Breast epithelium (tissue), 4 donors: ENCODE data around the gene SLC34A1. TPM values are rescaled to one million over a fixed set of nuclear protein-coding genes. Genes with fewer than 3 reads are reported as not detected.
"Not testable (repeated sequence)": the region's sequence is repeated elsewhere in the genome, so short reads cannot be mapped to it uniquely, and the experiment has no call there.

Experiments used
- DNase-seq, 2 donors: peaks; one replicate each; pipeline ENCODE4 v3.0.0-alpha.2; 2019; ENCODE audit warnings: low spot score in 2 of 2
- H3K27ac ChIP-seq, 2 donors: fragments of 200-600 bp; sonication (generic) in 1 of 2; one replicate each; pipeline ENCODE4 v1.5.1; 2016 to 2019; ENCODE audit warnings: mild to moderate bottlenecking in 1 of 2
- H3K27me3 ChIP-seq, 2 donors: fragments of 200-600 bp; sonication (generic) in 1 of 2; one replicate each; pipeline versions ENCODE4 v1.5.1 to v1.6.0; 2017 to 2019; ENCODE audit warnings: control low read depth in 1 of 2, mild to moderate bottlenecking in 1 of 2
- H3K36me3 ChIP-seq: fragments of 200-600 bp; one replicate; pipeline ENCODE4 v1.5.1; 2019
- H3K4me1 ChIP-seq, 2 donors: fragments of 200-600 bp; sonication (generic); one replicate each; pipeline ENCODE4 v1.5.1; 2016 to 2019; ENCODE audit warnings: control low read depth in 1 of 2
- H3K4me3 ChIP-seq, 3 donors: fragments of 200-600 bp; sonication (generic); 1 replicate in 2 of 3; 2 replicates in 1 of 3; pipeline ENCODE4 v1.5.1; 2016 to 2019; ENCODE audit warnings: mild to moderate bottlenecking in 3 of 3, moderate library complexity in 2 of 3
- H3K9me3 ChIP-seq, 2 donors: fragments of 200-600 bp; sonication (generic) in 1 of 2; one replicate each; pipeline ENCODE4 v1.5.1; 2016 to 2019; ENCODE audit warnings: control low read depth in 1 of 2
- CTCF ChIP-seq, 3 donors: fragments of 450-650 bp; IDR thresholded peaks; one replicate each; pipeline ENCODE4 v1.5.1; 2016 to 2017; ENCODE audit warnings: antibody characterized with exemption in 3 of 3, mild to moderate bottlenecking in 3 of 3, moderate library complexity in 3 of 3
- POLR2A ChIP-seq: fragments of 450-650 bp; IDR thresholded peaks from one replicate; pipeline ENCODE4 v1.6.1; 2016; ENCODE audit warnings: antibody characterized with exemption, mild to moderate bottlenecking, moderate library complexity
- POLR2AphosphoS5 ChIP-seq, 3 donors: sonication (generic); formaldehyde crosslinking; IDR thresholded peaks; one replicate each; pipeline ENCODE4 v1.6.1; 2017; ENCODE audit warnings: antibody characterized with exemption in 3 of 3
- intact Hi-C: fragments of 100-400 bp; cut with DNase I; formaldehyde crosslinking; loops from one replicate; pipeline ENCODE4 v1.15.1; 2023; ENCODE audit warnings: low total_unique reads
- total RNA-seq, 3 donors: library from RNA; depleted of rRNA; stranded (reverse); fragments of >200 nt; gene quantifications; one replicate each; pipeline ENCODE4 v1.1.0, GENCODE V29; 2016

The SLC34A1 gene
- total RNA-seq, 3 donors from 2014 or later: not detected

GRCh38 chr5:177414481-177414880 lies 30.2 kb downstream of the SLC34A1 start:
- no peak for TF ChIP-seq POLR2A
- TF ChIP-seq POLR2AphosphoS5 (IDR thresholded peaks at IDR 0.05): no peak
- no peak for TF ChIP-seq CTCF (IDR thresholded peaks at IDR 0.05)
- DNase-seq: no peak
- Histone ChIP-seq H3K4me1 (no peaks in the 10 kb centered on the region), H3K27me3 (no peaks in the 10 kb centered on the region), H3K36me3 (no peaks in the 10 kb centered on the region), H3K9me3 (no peaks in the 10 kb centered on the region), H3K27ac (no peak overlapping the region), H3K4me3 (no peak overlapping the region)
- intact Hi-C loops: no loop called here

- H3K4me1 ChIP-seq, H3K27me3 ChIP-seq, H3K27ac ChIP-seq, H3K36me3 ChIP-seq, H3K4me3 ChIP-seq, H3K9me3 ChIP-seq, intact Hi-C loops, DNase-seq: not testable (repeated sequence)
Observed at GRCh38 chr5:177417081-177417480, 32.8 kb downstream of the SLC34A1 start.

GRCh38 chr5:177419046-177419445 lies 34.8 kb downstream of the SLC34A1 start:
- intact Hi-C loops: no loop called here
- Histone ChIP-seq H3K27ac (no peak overlapping the region), H3K9me3 (no peaks in the 10 kb centered on the region), H3K4me3 (no peak overlapping the region), H3K27me3 (no peaks in the 10 kb centered on the region), H3K4me1 (no peaks in the 10 kb centered on the region), H3K36me3 (no peaks in the 10 kb centered on the region)
- no peak for DNase-seq
- TF ChIP-seq POLR2AphosphoS5 (IDR thresholded peaks at IDR 0.05) (no peak), POLR2A (no peak), CTCF (IDR thresholded peaks at IDR 0.05) (no peak)

GRCh38 chr5:177420472-177420871 lies 36.2 kb downstream of the SLC34A1 start:
- H3K27me3 ChIP-seq, H3K27ac ChIP-seq, H3K36me3 ChIP-seq, H3K4me3 ChIP-seq, DNase-seq, intact Hi-C loops, H3K4me1 ChIP-seq, H3K9me3 ChIP-seq: not testable (repeated sequence)

- intact Hi-C loops: no loop called here
- H3K36me3 ChIP-seq: no peaks in the 10 kb centered on the region
Observed at GRCh38 chr5:177421062-177421798, 37.0 kb downstream of the SLC34A1 start.

More at GRCh38 chr5:177421062-177421798, 37.0 kb downstream of the SLC34A1 start:
- Histone ChIP-seq H3K4me1 (no peaks in the 10 kb centered on the region), H3K27ac (no peak overlapping the region), H3K27me3 (no peaks in the 10 kb centered on the region), H3K9me3 (no peaks in the 10 kb centered on the region), H3K4me3 (no peak overlapping the region)
- no peak for DNase-seq
- TF ChIP-seq POLR2AphosphoS5 (IDR thresholded peaks at IDR 0.05): no peak
- TF ChIP-seq CTCF (IDR thresholded peaks at IDR 0.05): no peak
- TF ChIP-seq POLR2A: no peak
